Astrocyte (in vitro differentiated cells and primary cell): Measurements from ENCODE around the gene HIRA.

Experiments
- CTCF ChIP-seq: IDR thresholded peaks from 2 replicates; pipeline ENCODE4 v1.5.1; 2011; ENCODE audit warnings: low read depth, mild to moderate bottlenecking, inconsistent platforms, low read length, moderate library complexity; ENCODE audit not compliant: insufficient read depth
- EZH2 ChIP-seq: IDR thresholded peaks from 2 replicates; pipeline ENCODE4 v1.6.1; 2012; ENCODE audit warnings: mild to moderate bottlenecking, low read length, inconsistent platforms; ENCODE audit not compliant: insufficient read depth

- no peak for TF ChIP-seq CTCF
- TF ChIP-seq EZH2 = no peak
These were observed 127.0 kb downstream of the HIRA start for GRCh38 chr22:19304547-19304946.
